Mesothelial cell of epicardium (in vitro differentiated cells): ENCODE data around the gene CUL2. TPM values are rescaled to one million over a fixed set of nuclear protein-coding genes. Genes with fewer than 3 reads are reported as not detected.

Experiments used
- DNase-seq, 2 experiments: peaks; one replicate each; pipeline ENCODE4 v3.0.0; 2021; ENCODE audit warnings: low spot score in 2 of 2; ENCODE audit not compliant: unreplicated experiment in 2 of 2
- H3K27ac Mint-ChIP-seq: 2 replicates; pipeline ENCODE4 v1.8.0; 2021; ENCODE audit warnings: mixed read lengths
- H3K27me3 Mint-ChIP-seq: 2 replicates; pipeline ENCODE4 v1.8.0; 2021; ENCODE audit warnings: low read depth, mixed read lengths
- H3K36me3 Mint-ChIP-seq: 2 replicates; pipeline ENCODE4 v1.8.0; 2021; ENCODE audit warnings: mixed read lengths
- H3K4me1 Mint-ChIP-seq: 2 replicates; pipeline ENCODE4 v1.8.0; 2021; ENCODE audit warnings: mixed read lengths
- H3K4me3 Mint-ChIP-seq: 2 replicates; pipeline ENCODE4 v1.8.0; 2021; ENCODE audit warnings: mild to moderate bottlenecking, moderate library complexity, mixed read lengths
- H3K9me3 Mint-ChIP-seq: 2 replicates; pipeline ENCODE4 v1.8.0; 2021; ENCODE audit warnings: mixed read lengths
- CTCF ChIP-seq: fragments of 200-600 bp; sonication (generic); IDR thresholded peaks from one replicate; pipeline ENCODE4 v1.5.0; 2021; ENCODE audit warnings: antibody characterized with exemption; ENCODE audit not compliant: unreplicated experiment
- total RNA-seq: library from RNA; stranded (reverse); gene quantifications from 3 replicates; pipeline ENCODE4 v1.2.1, GENCODE V29; 2021

The CUL2 gene
- total RNA-seq, 1 donor from 2014 or later, result 33.7 TPM

- no peak overlapping the region for H3K27ac Mint-ChIP-seq
- H3K9me3 Mint-ChIP-seq, result no peaks in the 10 kb centered on the region
- H3K4me3 Mint-ChIP-seq, result no peak overlapping the region
- TF ChIP-seq CTCF, result no peak
- no peak for DNase-seq
- no peaks in the 10 kb centered on the region for H3K27me3 Mint-ChIP-seq
- H3K36me3 Mint-ChIP-seq, result peaks cover 14% of the 10 kb centered on the region
- peaks cover 3% of the 10 kb centered on the region for H3K4me1 Mint-ChIP-seq
Measured at GRCh38 chr10:35006836-35007235, 83.3 kb downstream of the CUL2 start.

- Mint-ChIP-seq H3K4me1 (peaks cover 3% of the 10 kb centered on the region), H3K9me3 (no peaks in the 10 kb centered on the region), H3K27ac (no peak overlapping the region), H3K27me3 (no peaks in the 10 kb centered on the region), H3K36me3 (peaks cover 10% of the 10 kb centered on the region), H3K4me3 (no peak overlapping the region)
- no peak for TF ChIP-seq CTCF
- DNase-seq, result no peak
Measured at GRCh38 chr10:35005868-35006267, 84.3 kb downstream of the CUL2 start.

DNA sequence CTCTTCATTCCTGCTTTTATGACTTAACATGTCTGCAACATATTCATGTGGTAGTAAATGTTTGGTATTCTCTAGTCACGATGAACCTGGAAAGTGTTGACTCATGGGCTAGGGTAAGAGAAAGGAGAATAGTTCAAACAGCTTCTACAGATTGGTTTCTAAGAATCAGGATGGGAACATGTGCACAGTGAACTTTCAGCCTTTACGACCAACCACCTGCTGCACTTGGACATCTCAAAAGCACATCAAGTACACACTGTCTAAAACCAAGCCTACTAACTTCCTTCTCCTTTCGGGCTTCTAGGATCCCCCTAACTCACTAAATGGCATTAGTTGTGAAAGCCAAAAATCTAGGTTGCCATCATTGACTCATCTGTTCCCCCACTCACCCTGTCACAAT, 85.5 kb downstream of the CUL2 start:
- no peak overlapping the region for H3K27ac Mint-ChIP-seq
- no peak for TF ChIP-seq CTCF
- peaks cover 6% of the 10 kb centered on the region for H3K4me1 Mint-ChIP-seq
- peaks cover 4% of the 10 kb centered on the region for H3K36me3 Mint-ChIP-seq
- no peak overlapping the region for H3K4me3 Mint-ChIP-seq
- no peak for DNase-seq
- H3K9me3 Mint-ChIP-seq, result no peaks in the 10 kb centered on the region
- H3K27me3 Mint-ChIP-seq, result no peaks in the 10 kb centered on the region

DNA sequence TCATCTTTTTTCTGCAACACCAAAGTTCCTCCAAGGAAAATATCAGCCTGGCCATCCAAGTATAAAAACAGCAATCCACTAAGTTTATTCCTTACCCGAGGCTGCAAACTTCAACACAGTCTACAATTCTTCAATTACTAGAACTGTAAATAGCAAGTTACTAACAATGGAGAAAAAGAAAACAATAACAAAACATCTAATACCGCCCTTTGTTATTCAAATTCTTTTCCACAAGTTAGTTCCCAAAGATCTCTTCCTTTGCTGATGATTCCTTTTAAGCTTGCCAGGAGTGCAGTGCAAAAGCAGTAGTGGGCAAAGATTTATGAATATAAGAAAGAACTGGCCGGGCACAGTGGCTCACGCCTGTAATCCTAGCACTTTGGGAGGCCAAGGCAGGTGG, 86.2 kb downstream of the CUL2 start:
- Mint-ChIP-seq H3K27ac (no peak overlapping the region), H3K27me3 (no peaks in the 10 kb centered on the region), H3K4me1 (peaks cover 6% of the 10 kb centered on the region), H3K9me3 (no peaks in the 10 kb centered on the region), H3K36me3 (peaks cover 4% of the 10 kb centered on the region), H3K4me3 (no peak overlapping the region)
- TF ChIP-seq CTCF, result no peak
- no peak for DNase-seq

GRCh38 chr10:35000936-35001335, 89.2 kb downstream of the CUL2 start:
- no peak for DNase-seq
- TF ChIP-seq CTCF, result no peak
- H3K9me3 Mint-ChIP-seq, result no peaks in the 10 kb centered on the region
- no peaks in the 10 kb centered on the region for H3K27me3 Mint-ChIP-seq
- peak overlapping the region; percentile 17 for H3K27ac Mint-ChIP-seq
- H3K36me3 Mint-ChIP-seq, result no peaks in the 10 kb centered on the region
- no peak overlapping the region for H3K4me3 Mint-ChIP-seq
- H3K4me1 Mint-ChIP-seq, result peaks cover 5% of the 10 kb centered on the region

- Mint-ChIP-seq H3K27me3 (no peaks in the 10 kb centered on the region), H3K4me1 (peaks cover 13% of the 10 kb centered on the region), H3K27ac (no peak overlapping the region), H3K9me3 (no peaks in the 10 kb centered on the region), H3K4me3 (no peak overlapping the region), H3K36me3 (no peaks in the 10 kb centered on the region)
- no peak for DNase-seq
- no peak for TF ChIP-seq CTCF
Measured at GRCh38 chr10:34999532-34999931, 90.6 kb downstream of the CUL2 start.
